GM21423 (cell line): Measurements from ENCODE around the gene H2BW1.
A peak's percentile ranks its signal among the peaks of the same experiment; 100 is the strongest.
"Not testable (repeated sequence)": the region's sequence is repeated elsewhere in the genome, so short reads cannot be mapped to it uniquely, and the experiment has no call there.

Source experiments
- ATAC-seq: cut with Tn5 transposase; IDR thresholded peaks from one replicate; pipeline ENCODE4 v1.9.1; 2021; ENCODE audit warnings: mild to moderate bottlenecking, moderate library complexity; ENCODE audit not compliant: unreplicated experiment

Gene H2BW1

GRCh38 chrX:104013606-104014005, at the start of gene H2BW1:
H2BW1 (minus strand) TSS chrX:104013708; CDS start chrX:104013576, 132 bp downstream.
- ATAC-seq = no peak

- not testable (repeated sequence) for ATAC-seq
Measured at GRCh38 chrX:104062636-104063035, 49.1 kb upstream of the H2BW1 start.

GRCh38 chrX:104054956-104055355, 41.4 kb upstream of the H2BW1 start:
- ATAC-seq = not testable (repeated sequence)

DNA sequence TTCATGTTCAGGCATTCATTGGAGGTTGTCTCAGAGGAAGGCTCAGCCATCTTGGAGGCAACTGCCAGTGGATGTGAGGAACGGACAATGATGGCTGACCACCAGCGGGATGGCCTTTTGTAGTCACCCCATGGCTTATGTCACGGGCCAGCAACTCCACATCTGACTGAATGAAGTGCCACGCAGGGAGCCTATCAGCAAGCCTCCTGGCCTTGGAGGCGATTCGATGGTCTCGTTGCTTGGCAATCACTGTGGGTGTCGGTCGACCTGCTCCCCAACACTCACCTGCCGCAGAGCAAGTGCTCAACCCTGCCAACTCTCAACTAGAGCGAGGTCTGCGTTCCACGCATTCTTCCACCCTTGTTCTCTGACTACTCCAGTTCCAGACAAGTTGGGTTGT, 33.7 kb upstream of the H2BW1 start:
- ATAC-seq = no peak

- ATAC-seq = no peak
Measured at GRCh38 chrX:104045642-104046041, 32.1 kb upstream of the H2BW1 start.

DNA sequence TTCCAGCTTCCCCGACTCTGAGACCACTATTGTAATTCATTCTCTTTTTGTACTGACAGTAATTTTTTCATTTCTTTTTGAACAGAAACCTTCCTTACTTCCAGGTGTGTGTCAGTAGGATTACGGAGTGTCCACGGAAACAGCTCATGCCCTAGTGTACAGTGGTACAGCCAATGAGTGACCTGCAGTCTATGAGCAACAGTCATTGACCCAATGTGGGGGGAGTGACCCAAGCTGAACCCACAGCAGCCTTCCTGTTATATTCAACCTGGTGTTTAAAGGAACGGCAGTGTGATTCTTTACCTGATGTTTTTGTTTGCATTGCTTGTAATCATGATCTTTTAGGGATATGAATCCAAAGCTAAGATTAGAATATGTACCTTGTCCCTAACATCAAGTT, 27.5 kb upstream of the H2BW1 start:
- ATAC-seq = no peak

- ATAC-seq = no peak
Measured at GRCh38 chrX:104039689-104040505, 26.4 kb upstream of the H2BW1 start, which contains the start of gene H2BW2. H2BW2 (plus strand) TSS chrX:104039956; CDS start chrX:104039995, 39 bp downstream.

DNA sequence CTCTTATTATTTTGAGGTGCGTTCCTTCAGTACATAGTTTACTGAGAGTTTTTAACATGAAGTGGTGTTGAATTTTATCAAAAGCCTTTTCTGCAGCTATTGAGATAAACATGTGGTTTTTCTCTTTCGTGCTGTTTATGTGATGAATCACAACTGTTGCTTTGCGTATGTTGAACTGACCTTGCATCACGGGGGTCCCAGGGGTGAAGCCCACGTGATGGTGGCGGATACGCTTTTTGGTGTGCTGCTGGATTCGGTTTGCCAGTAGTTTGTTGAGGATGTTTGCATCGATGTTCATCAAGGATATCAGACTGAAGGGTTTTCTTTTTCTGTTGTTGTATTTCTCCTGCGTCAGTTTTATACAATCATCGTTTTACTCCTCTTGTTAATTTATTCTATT, 4.6 kb upstream of the H2BW1 start:
- no peak for ATAC-seq

- ATAC-seq = not testable (repeated sequence)
Measured at GRCh38 chrX:104015576-104015975, 2.1 kb upstream of the H2BW1 start.

GRCh38 chrX:104013158-104013557, 350 bp downstream of the H2BW1 start:
- ATAC-seq = no peak

DNA sequence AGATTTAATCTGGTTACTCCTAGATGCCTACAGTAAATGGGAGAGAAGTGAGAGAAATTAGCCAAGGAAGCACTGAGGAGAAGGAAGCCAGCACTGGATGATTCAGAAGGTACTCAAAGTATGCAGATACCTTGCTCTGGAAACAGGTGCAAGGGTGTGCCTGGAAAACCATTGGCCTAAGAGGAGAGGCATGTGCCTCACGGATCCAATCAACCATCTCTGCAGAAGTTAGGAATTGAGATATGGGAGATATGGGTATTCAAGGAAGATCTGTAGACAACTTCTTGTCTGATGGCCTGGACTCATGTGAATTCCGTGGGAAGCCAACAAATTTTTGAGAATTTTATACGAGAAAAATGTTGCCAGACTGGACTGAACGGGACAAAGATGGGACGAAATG, 4.7 kb downstream of the H2BW1 start:
- ATAC-seq = no peak

- peak; percentile 95 for ATAC-seq
Measured at GRCh38 chrX:103999234-103999633, 14.3 kb downstream of the H2BW1 start.

DNA sequence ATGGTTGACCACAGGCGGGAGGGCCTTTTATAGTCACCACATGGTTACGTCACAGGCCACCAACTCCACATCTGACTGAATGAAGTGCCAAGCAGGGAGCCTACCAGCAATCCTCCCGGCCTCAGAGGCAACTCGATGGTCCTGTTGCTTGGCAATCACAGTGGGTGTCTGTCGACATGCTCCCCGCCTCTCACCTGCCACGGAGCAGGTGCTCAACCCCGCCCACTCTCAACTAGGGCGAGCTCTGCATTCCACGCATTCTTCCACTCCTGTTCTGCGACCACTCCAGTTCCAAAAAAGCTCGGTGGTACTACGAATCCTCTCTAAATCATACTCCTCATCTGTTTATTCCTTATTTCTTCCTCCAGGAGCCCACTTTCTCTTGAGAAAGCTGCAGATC, 30.0 kb downstream of the H2BW1 start:
- ATAC-seq = not testable (repeated sequence)

- ATAC-seq = peak; percentile 100
Measured at GRCh38 chrX:103962411-103963278, 50.9 kb downstream of the H2BW1 start, which contains the start of gene TMSB15B. TMSB15B (plus strand) TSS chrX:103962627.
